ENCODE measurements around the gene TVP23A. TPM values are rescaled to one million over a fixed set of nuclear protein-coding genes. Genes with fewer than 3 reads are reported as not detected.
A peak's percentile ranks its signal among the peaks of the same experiment; 100 is the strongest.

Gene TVP23A
- total and polyA plus RNA-seq, 10 of the 15 experiments (the other 5 are each of a cell fraction or from before 2014, with no cell fraction given), result 1.1 to 6.4 (median 2.2) TPM

- TF ChIP-seq SKIL (IDR thresholded peaks at IDR 0.05; ENCODE audit: low read depth, poor library complexity, severe bottlenecking), result no peak
- no peak for TF ChIP-seq NFIC (IDR thresholded peaks at IDR 0.05; ENCODE audit: low read depth, low read length)
- no peak for TF ChIP-seq SIN3A (IDR thresholded peaks at IDR 0.05; ENCODE audit: low read depth, low read length)
- no peak for TF ChIP-seq FOS (IDR thresholded peaks at IDR 0.05; ENCODE audit: borderline replicate concordance, extremely low read depth, insufficient read length)
- TF ChIP-seq GATAD2B (conservative IDR thresholded peaks at IDR 0.05; ENCODE audit: low read depth), result peak; percentile 88
- no peak for TF ChIP-seq TBL1XR1 (IDR thresholded peaks at IDR 0.05; ENCODE audit: low read depth, low read length)
- TF ChIP-seq NR2F1 (conservative IDR thresholded peaks at IDR 0.05), result peak; percentile 90
- TF ChIP-seq YBX1 (IDR thresholded peaks at IDR 0.05), result no peak
- no peak for TF ChIP-seq RBBP5 (conservative IDR thresholded peaks at IDR 0.05)
- no peak for TF ChIP-seq SP1 (IDR thresholded peaks at IDR 0.05; ENCODE audit: low read depth, low read length)
- peak; percentile 81; the same call in 2 of the 3 replicates for TF ChIP-seq POU2F2 (IDR thresholded peaks at IDR 0.05; ENCODE audit: borderline replicate concordance, low read depth, low read length)
- no peak for TF ChIP-seq CHD1 (IDR thresholded peaks at IDR 0.05; ENCODE audit: low read depth, low read length)
- TF ChIP-seq PAX5 (IDR thresholded peaks at IDR 0.05; ENCODE audit: borderline replicate concordance, low read depth, low read length), result no peak; the same call in 1 of the 2 replicates
- TF ChIP-seq SMAD1 (IDR thresholded peaks at IDR 0.05; ENCODE audit: low read depth, partially characterized antibody), result no peak
- TF ChIP-seq IRF4 (IDR thresholded peaks at IDR 0.05; ENCODE audit: low read depth, low read length), result no peak
- TF ChIP-seq ZNF384 (IDR thresholded peaks at IDR 0.05; ENCODE audit: borderline replicate concordance, low read depth, low read length), result no peak
- TF ChIP-seq ATF3 (IDR thresholded peaks at IDR 0.05; ENCODE audit: borderline replicate concordance, extremely low read depth, low read depth, low read length), result no peak
- TF ChIP-seq ZBED1 (IDR thresholded peaks at IDR 0.05; ENCODE audit: borderline replicate concordance), result no peak
- no peak for TF ChIP-seq IRF5 (IDR thresholded peaks at IDR 0.05; ENCODE audit: borderline replicate concordance)
- no peak for TF ChIP-seq TCF7 (IDR thresholded peaks at IDR 0.05; ENCODE audit: borderline replicate concordance)
- TF ChIP-seq HDGF (IDR thresholded peaks at IDR 0.05), result peak; percentile 95
- peak; percentile 65; the same call in 1 of the 2 replicates for TF ChIP-seq CREM (IDR thresholded peaks at IDR 0.05; ENCODE audit: low read depth)
- TF ChIP-seq ETV6 (conservative IDR thresholded peaks at IDR 0.05 in 1 of 2, IDR thresholded peaks at IDR 0.05 in 1 of 2; ENCODE audit: borderline replicate concordance in 1 of 2, low read depth in 1 of 2), result no peak
- TF ChIP-seq BCL11A (IDR thresholded peaks at IDR 0.05; ENCODE audit: low read depth, low read length), result no peak
- peak; percentile 53; the same call in 1 of the 2 replicates for TF ChIP-seq MTA2 (IDR thresholded peaks at IDR 0.05; ENCODE audit: low read depth)
- TF ChIP-seq MEF2A (IDR thresholded peaks at IDR 0.05; ENCODE audit: insufficient read depth, low read depth, low read length), result peak; percentile 9; the same call in 1 of the 2 replicates
- no peak for TF ChIP-seq SIX5 (IDR thresholded peaks at IDR 0.05; ENCODE audit: low read depth, low read length, severe bottlenecking)
- TF ChIP-seq PBX3 (IDR thresholded peaks at IDR 0.05; ENCODE audit: insufficient replicate concordance, low read depth, low read length), result peak; percentile 93
Observed at GRCh38 chr16:10743610-10744369, 74.8 kb downstream of the TVP23A start, which contains the start of gene NUBP1 (continued).
